SK-N-SH (cell line): ENCODE data around the gene SETD7. TPM values are rescaled to one million over a fixed set of nuclear protein-coding genes. Genes with fewer than 3 reads are reported as not detected.

Experiments
- CTCF ChIA-PET: fragments of 300-600, 350-600 bp; formaldehyde crosslinking; extraction: SDS; loops from one replicate; lab custom pipeline; 2021; lab: Yijun Ruan, JAX
- POLR2A ChIA-PET: fragments of 350-600 bp; sonication (Branson Sonifier 250); formaldehyde crosslinking; extraction: SDS; loops from one replicate; lab custom pipeline; 2020; ENCODE audit warnings: antibody characterized with exemption, inconsistent platforms; lab: Yijun Ruan, JAX
- DNase-seq: peaks from one replicate; pipeline ENCODE4 v3.0.0; 2012
- H2AFZ ChIP-seq: fragments of 200-600 bp; sonication (generic); 2 replicates; pipeline ENCODE4 v1.8.1; 2016; ENCODE audit warnings: antibody characterized with exemption, mild to moderate bottlenecking, low read depth
- H3F3A ChIP-seq: fragments of 200-600 bp; sonication (generic); replicated peaks from 2 replicates; pipeline ENCODE3; 2016; ENCODE audit warnings: antibody characterized with exemption, mild to moderate bottlenecking; ENCODE audit not compliant: insufficient read depth
- H3K27ac ChIP-seq, 2 experiments: fragments of 200-500 bp in 1 of 2; fragments of 200-600 bp in 1 of 2; sonication (Bioruptor generic) in 1 of 2; sonication (generic), shearing (Covaris generic) in 1 of 2; 2 replicates each; pipeline versions ENCODE4 v1.5.1 to v1.6.1; 2014 to 2016; ENCODE audit warnings: low read depth in 2 of 2, inconsistent platforms in 1 of 2, low read length in 1 of 2, mild to moderate bottlenecking in 1 of 2, mixed read lengths in 1 of 2
- H3K27me3 ChIP-seq: fragments of 200-600 bp; sonication (generic), shearing (Covaris generic); 2 replicates; pipeline ENCODE4 v1.6.1; 2016; ENCODE audit warnings: mixed run types; ENCODE audit not compliant: insufficient read depth
- H3K36me3 ChIP-seq, 2 experiments: fragments of 200-500 bp in 1 of 2; fragments of 200-600 bp in 1 of 2; sonication (Bioruptor generic) in 1 of 2; sonication (generic) in 1 of 2; replicated peaks in 1 of 2; 2 replicates each; pipeline versions ENCODE3 to v1.5.1; 2014 to 2016; ENCODE audit warnings: low read length in 1 of 2, mild to moderate bottlenecking in 1 of 2; ENCODE audit not compliant: insufficient read depth in 2 of 2, control insufficient read depth in 1 of 2
- H3K4me1 ChIP-seq, 2 experiments: fragments of 200-500 bp in 1 of 2; fragments of 200-600 bp in 1 of 2; sonication (Bioruptor generic) in 1 of 2; sonication (generic), shearing (Covaris generic) in 1 of 2; 2 replicates each; pipeline versions ENCODE4 v1.5.1 to v1.6.1; 2014 to 2016; ENCODE audit warnings: low read depth in 1 of 2, low read length in 1 of 2, mixed run types in 1 of 2; ENCODE audit not compliant: insufficient read depth in 2 of 2, control insufficient read depth in 1 of 2
- H3K4me2 ChIP-seq: fragments of 200-600 bp; sonication (generic), shearing (Covaris generic); 2 replicates; pipeline ENCODE4 v1.6.1; 2017; ENCODE audit warnings: mixed run types
- H3K4me3 ChIP-seq, 2 experiments: fragments of 200-500 bp in 1 of 2; fragments of 200-600 bp in 1 of 2; sonication (Bioruptor generic) in 1 of 2; sonication (generic), shearing (Covaris generic) in 1 of 2; 2 replicates each; pipeline versions ENCODE4 v1.5.1 to v1.8.1; 2014 to 2016; ENCODE audit warnings: low read depth in 2 of 2, inconsistent platforms in 1 of 2, low read length in 1 of 2, mild to moderate bottlenecking in 1 of 2, mixed read lengths in 1 of 2, moderate library complexity in 1 of 2
- H3K79me2 ChIP-seq: fragments of 200-600 bp; sonication (generic); 2 replicates; pipeline ENCODE4 v1.8.1; 2017; ENCODE audit warnings: mild to moderate bottlenecking; ENCODE audit not compliant: insufficient read depth
- H3K9ac ChIP-seq: fragments of 200-600 bp; sonication (generic); 2 replicates; pipeline ENCODE4 v1.6.1; 2017; ENCODE audit warnings: mixed run types
- H3K9me2 ChIP-seq: fragments of 200-600 bp; sonication (generic); 2 replicates; pipeline ENCODE4 v1.6.1; 2017; ENCODE audit warnings: mixed run types
- H3K9me3 ChIP-seq: fragments of 200-600 bp; sonication (generic); 2 replicates; pipeline ENCODE4 v1.6.1; 2017; ENCODE audit warnings: mixed run types, mild to moderate bottlenecking, moderate library complexity
- H4K20me1 ChIP-seq: fragments of 200-600 bp; sonication (generic); 2 replicates; pipeline ENCODE4 v1.6.1; 2017; ENCODE audit warnings: mild to moderate bottlenecking, mixed run types; ENCODE audit not compliant: insufficient read depth
- CHD2 ChIP-seq: fragments of 150-350 bp; IDR thresholded peaks from 2 replicates; pipeline ENCODE4 v1.6.1; 2018; ENCODE audit warnings: low read length; ENCODE audit not compliant: partially characterized antibody
- ELF1 ChIP-seq: IDR thresholded peaks from 2 replicates; pipeline ENCODE4 v1.4.0; 2012
- EP300 ChIP-seq, 2 experiments: IDR thresholded peaks; 2 replicates each; pipeline versions ENCODE4 v1.4.0 to v1.6.1; 2012; ENCODE audit warnings: borderline replicate concordance in 1 of 2, low read depth in 1 of 2, low read length in 1 of 2
- FOXJ3 ChIP-seq: sonication (generic); formaldehyde crosslinking; IDR thresholded peaks from 2 replicates; pipeline ENCODE4 v1.5.1; 2020; ENCODE audit warnings: mild to moderate bottlenecking, missing genetic modification reagents
- FOXM1 ChIP-seq: IDR thresholded peaks from 2 replicates; pipeline ENCODE4 v1.4.0; 2012; ENCODE audit warnings: low read depth, mild to moderate bottlenecking
- GABPA ChIP-seq: IDR thresholded peaks from 2 replicates; pipeline ENCODE4 v1.4.0; 2012; ENCODE audit warnings: low read depth, mild to moderate bottlenecking
- JUND ChIP-seq: IDR thresholded peaks from 2 replicates; pipeline ENCODE4 v1.4.0; 2012
- MEF2A ChIP-seq: IDR thresholded peaks from 2 replicates; pipeline ENCODE4 v1.4.0; 2012; ENCODE audit warnings: low read depth, borderline replicate concordance
- MXI1 ChIP-seq: IDR thresholded peaks from 2 replicates; pipeline ENCODE4 v1.6.1; 2012; ENCODE audit warnings: mild to moderate bottlenecking, low read depth, low read length, improper control_type of control experiment
- NFIC ChIP-seq: IDR thresholded peaks from 2 replicates; pipeline ENCODE4 v1.4.0; 2012; ENCODE audit warnings: borderline replicate concordance
- NRF1 ChIP-seq: IDR thresholded peaks from 2 replicates; pipeline ENCODE4 v1.6.1; 2012; ENCODE audit warnings: low read depth, mild to moderate bottlenecking, low read length
- POLR2AphosphoS5 ChIP-seq: IDR thresholded peaks from 2 replicates; pipeline ENCODE4 v1.6.1; 2012; ENCODE audit warnings: low read depth, low read length
- RFX5 ChIP-seq: IDR thresholded peaks from 2 replicates; pipeline ENCODE4 v1.6.1; 2012; ENCODE audit warnings: mild to moderate bottlenecking, improper control_type of control experiment, low read length
- TEAD4 ChIP-seq: IDR thresholded peaks from 2 replicates; pipeline ENCODE4 v1.4.0; 2012; ENCODE audit warnings: mild to moderate bottlenecking, borderline replicate concordance; ENCODE audit not compliant: insufficient read depth
- WGBS: methylation state at CpG from one replicate; pipeline ENCODE4 v1.1.6; 2017; ENCODE audit warnings: low lambda C conversion rate; 5-methylcytosine and 5-hydroxymethylcytosine counted together
- polyA plus RNA-seq, 3 experiments: library from polyadenylated mRNA; depleted of rRNA; stranded (reverse); fragments of >200 nt; gene quantifications; 2 replicates each; pipeline ENCODE4 v1.2.3, GENCODE V29; 2012
- TF ChIP-seq, protein P1 (sequence below): IDR thresholded peaks from 2 replicates; pipeline ENCODE4 v1.4.0; 2012; ENCODE audit warnings: low read depth
- TF ChIP-seq, protein P2 (sequence below): fragments of 150-350 bp; IDR thresholded peaks from 2 replicates; pipeline ENCODE4 v1.6.1; 2016; ENCODE audit warnings: mild to moderate bottlenecking, low read depth, low read length
- TF ChIP-seq, protein P3 (sequence below): IDR thresholded peaks from 2 replicates; pipeline ENCODE4 v1.4.0; 2012; ENCODE audit warnings: low read depth, borderline replicate concordance
- TF ChIP-seq, protein P4 (sequence below): fragments of 200-600 bp; sonication (generic); IDR thresholded peaks from 2 replicates; pipeline ENCODE4 v1.6.1; 2017; ENCODE audit warnings: antibody characterized with exemption, mild to moderate bottlenecking, moderate library complexity
- TF ChIP-seq, protein P5 (sequence below): IDR thresholded peaks from 2 replicates; pipeline ENCODE4 v1.6.1; 2012; ENCODE audit warnings: mild to moderate bottlenecking, low read depth, low read length, moderate library complexity

The SETD7 gene
- polyA plus RNA-seq, 1 of the 3 experiments (the other 2 are of a cell fraction): 5.0 TPM

DNA sequence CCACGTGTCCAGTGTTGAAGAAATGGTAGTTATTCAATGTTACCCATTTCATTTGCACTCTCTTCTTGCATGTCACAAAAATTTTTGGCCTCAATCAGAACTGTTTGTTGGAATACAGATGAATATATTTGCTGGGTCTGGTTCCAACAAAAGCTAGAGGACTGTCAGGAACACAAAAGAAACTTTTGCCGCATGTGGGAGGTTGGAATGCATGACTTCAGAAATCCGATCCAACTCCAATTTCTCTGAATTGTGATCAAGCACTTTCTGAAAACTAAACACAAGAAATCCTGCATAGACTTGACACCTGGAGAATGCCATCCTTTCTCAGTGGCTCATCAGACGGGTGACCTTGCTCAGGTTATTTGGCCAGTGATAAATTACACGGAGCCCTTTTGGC is 15.4 kb downstream of the SETD7 start:
- Histone ChIP-seq H4K20me1 (no peaks in the 10 kb centered on the region), H3K27ac (no peak overlapping the region), H3K9ac (no peak overlapping the region), H2AFZ (no peak overlapping the region), H3K36me3 (peaks cover 8 to 25% of the 10 kb centered on the region in 2 experiments), H3K9me3 (no peaks in the 10 kb centered on the region), H3K4me1 (no peaks in the 10 kb centered on the region), H3F3A (no peaks in the 10 kb centered on the region), H3K79me2 (peaks cover 22% of the 10 kb centered on the region), H3K4me2 (no peak overlapping the region), H3K9me2 (no peaks in the 10 kb centered on the region), H3K4me3 (no peak overlapping the region), H3K27me3 (no peaks in the 10 kb centered on the region)
- TF ChIP-seq, protein P1, sequence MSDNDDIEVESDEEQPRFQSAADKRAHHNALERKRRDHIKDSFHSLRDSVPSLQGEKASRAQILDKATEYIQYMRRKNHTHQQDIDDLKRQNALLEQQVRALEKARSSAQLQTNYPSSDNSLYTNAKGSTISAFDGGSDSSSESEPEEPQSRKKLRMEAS: no peak
- TF ChIP-seq TEAD4: no peak
- TF ChIP-seq, protein P2, sequence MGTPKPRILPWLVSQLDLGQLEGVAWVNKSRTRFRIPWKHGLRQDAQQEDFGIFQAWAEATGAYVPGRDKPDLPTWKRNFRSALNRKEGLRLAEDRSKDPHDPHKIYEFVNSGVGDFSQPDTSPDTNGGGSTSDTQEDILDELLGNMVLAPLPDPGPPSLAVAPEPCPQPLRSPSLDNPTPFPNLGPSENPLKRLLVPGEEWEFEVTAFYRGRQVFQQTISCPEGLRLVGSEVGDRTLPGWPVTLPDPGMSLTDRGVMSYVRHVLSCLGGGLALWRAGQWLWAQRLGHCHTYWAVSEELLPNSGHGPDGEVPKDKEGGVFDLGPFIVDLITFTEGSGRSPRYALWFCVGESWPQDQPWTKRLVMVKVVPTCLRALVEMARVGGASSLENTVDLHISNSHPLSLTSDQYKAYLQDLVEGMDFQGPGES: no peak
- no peak for TF ChIP-seq ELF1
- TF ChIP-seq GABPA: no peak
- TF ChIP-seq JUND: no peak
- no peak for TF ChIP-seq POLR2AphosphoS5
- 99% methylated on average over 5 of the region's 5 CpGs for WGBS
- ChIA-PET POLR2A (no interaction called here), CTCF (interaction anchor here (1.1 to 2.5 kb wide), 2 partner anchors 13 to 43 kb away, joined by 3 to 11 read pairs; no protein-coding TSS in a partner anchor)
- DNase-seq: no peak

DNA sequence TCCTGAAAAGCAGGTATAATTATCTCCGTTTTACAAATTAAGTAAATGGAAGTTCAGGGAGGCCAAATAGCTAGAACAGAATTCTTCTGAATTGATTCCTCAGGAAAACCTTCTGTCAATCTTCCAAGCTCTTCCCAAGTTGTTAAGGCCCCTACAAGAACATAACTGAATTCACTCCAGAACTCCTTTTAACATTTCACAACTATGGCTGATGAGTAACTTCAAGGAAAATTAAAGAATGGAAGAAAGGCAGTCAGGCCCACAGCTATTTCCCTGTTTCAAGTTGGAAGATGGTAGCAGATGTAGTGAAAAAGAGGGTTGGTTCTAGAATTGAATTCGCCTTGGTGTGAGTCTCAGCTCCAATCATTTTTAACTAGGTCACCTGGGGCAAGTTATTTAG is 15.9 kb downstream of the SETD7 start:
- Histone ChIP-seq H3K36me3 (peaks cover 8 to 25% of the 10 kb centered on the region in 2 experiments), H3K4me2 (no peak overlapping the region), H3K4me3 (no peak overlapping the region), H3K27ac (no peak overlapping the region), H3K79me2 (peaks cover 22% of the 10 kb centered on the region), H3K4me1 (no peaks in the 10 kb centered on the region), H3K9ac (no peak overlapping the region), H3K27me3 (no peaks in the 10 kb centered on the region), H3F3A (no peaks in the 10 kb centered on the region), H2AFZ (no peak overlapping the region), H4K20me1 (no peaks in the 10 kb centered on the region), H3K9me2 (no peaks in the 10 kb centered on the region), H3K9me3 (no peaks in the 10 kb centered on the region)
- no peak for TF ChIP-seq NRF1
- TF ChIP-seq, protein P3, sequence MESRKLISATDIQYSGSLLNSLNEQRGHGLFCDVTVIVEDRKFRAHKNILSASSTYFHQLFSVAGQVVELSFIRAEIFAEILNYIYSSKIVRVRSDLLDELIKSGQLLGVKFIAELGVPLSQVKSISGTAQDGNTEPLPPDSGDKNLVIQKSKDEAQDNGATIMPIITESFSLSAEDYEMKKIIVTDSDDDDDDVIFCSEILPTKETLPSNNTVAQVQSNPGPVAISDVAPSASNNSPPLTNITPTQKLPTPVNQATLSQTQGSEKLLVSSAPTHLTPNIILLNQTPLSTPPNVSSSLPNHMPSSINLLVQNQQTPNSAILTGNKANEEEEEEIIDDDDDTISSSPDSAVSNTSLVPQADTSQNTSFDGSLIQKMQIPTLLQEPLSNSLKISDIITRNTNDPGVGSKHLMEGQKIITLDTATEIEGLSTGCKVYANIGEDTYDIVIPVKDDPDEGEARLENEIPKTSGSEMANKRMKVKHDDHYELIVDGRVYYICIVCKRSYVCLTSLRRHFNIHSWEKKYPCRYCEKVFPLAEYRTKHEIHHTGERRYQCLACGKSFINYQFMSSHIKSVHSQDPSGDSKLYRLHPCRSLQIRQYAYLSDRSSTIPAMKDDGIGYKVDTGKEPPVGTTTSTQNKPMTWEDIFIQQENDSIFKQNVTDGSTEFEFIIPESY: no peak
- TF ChIP-seq FOXM1: no peak
- no peak for TF ChIP-seq EP300 (IDR thresholded peaks at IDR 0.05; ENCODE audit: borderline replicate concordance in 1 of 2, low read depth in 1 of 2, low read length in 1 of 2)
- no peak for TF ChIP-seq FOXJ3 (CRISPR knock-in tag)
- TF ChIP-seq, protein P4, sequence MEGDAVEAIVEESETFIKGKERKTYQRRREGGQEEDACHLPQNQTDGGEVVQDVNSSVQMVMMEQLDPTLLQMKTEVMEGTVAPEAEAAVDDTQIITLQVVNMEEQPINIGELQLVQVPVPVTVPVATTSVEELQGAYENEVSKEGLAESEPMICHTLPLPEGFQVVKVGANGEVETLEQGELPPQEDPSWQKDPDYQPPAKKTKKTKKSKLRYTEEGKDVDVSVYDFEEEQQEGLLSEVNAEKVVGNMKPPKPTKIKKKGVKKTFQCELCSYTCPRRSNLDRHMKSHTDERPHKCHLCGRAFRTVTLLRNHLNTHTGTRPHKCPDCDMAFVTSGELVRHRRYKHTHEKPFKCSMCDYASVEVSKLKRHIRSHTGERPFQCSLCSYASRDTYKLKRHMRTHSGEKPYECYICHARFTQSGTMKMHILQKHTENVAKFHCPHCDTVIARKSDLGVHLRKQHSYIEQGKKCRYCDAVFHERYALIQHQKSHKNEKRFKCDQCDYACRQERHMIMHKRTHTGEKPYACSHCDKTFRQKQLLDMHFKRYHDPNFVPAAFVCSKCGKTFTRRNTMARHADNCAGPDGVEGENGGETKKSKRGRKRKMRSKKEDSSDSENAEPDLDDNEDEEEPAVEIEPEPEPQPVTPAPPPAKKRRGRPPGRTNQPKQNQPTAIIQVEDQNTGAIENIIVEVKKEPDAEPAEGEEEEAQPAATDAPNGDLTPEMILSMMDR: no peak
- TF ChIP-seq, protein P5, sequence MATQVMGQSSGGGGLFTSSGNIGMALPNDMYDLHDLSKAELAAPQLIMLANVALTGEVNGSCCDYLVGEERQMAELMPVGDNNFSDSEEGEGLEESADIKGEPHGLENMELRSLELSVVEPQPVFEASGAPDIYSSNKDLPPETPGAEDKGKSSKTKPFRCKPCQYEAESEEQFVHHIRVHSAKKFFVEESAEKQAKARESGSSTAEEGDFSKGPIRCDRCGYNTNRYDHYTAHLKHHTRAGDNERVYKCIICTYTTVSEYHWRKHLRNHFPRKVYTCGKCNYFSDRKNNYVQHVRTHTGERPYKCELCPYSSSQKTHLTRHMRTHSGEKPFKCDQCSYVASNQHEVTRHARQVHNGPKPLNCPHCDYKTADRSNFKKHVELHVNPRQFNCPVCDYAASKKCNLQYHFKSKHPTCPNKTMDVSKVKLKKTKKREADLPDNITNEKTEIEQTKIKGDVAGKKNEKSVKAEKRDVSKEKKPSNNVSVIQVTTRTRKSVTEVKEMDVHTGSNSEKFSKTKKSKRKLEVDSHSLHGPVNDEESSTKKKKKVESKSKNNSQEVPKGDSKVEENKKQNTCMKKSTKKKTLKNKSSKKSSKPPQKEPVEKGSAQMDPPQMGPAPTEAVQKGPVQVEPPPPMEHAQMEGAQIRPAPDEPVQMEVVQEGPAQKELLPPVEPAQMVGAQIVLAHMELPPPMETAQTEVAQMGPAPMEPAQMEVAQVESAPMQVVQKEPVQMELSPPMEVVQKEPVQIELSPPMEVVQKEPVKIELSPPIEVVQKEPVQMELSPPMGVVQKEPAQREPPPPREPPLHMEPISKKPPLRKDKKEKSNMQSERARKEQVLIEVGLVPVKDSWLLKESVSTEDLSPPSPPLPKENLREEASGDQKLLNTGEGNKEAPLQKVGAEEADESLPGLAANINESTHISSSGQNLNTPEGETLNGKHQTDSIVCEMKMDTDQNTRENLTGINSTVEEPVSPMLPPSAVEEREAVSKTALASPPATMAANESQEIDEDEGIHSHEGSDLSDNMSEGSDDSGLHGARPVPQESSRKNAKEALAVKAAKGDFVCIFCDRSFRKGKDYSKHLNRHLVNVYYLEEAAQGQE: no peak
- TF ChIP-seq MEF2A: no peak
- TF ChIP-seq MXI1: no peak
- TF ChIP-seq CHD2: no peak
- TF ChIP-seq NFIC: no peak
- no peak for TF ChIP-seq RFX5
- DNase-seq: no peak
- ChIA-PET CTCF (interaction anchor here (1.1 to 2.5 kb wide), 2 partner anchors 13 to 42 kb away, joined by 3 to 11 read pairs; no protein-coding TSS in a partner anchor), POLR2A (no interaction called here)
- WGBS: 90% methylated on average over 2 of the region's 2 CpGs
